H9 (cell line): ENCODE measurements around the gene NOXRED1. TPM values are rescaled to one million over a fixed set of nuclear protein-coding genes. Genes with fewer than 3 reads are reported as not detected.

Experiments used
- DNase-seq: peaks from one replicate; pipeline ENCODE4 v3.0.0-alpha.2; 2017
- H2AFZ ChIP-seq: one replicate; pipeline ENCODE4 v1.6.1; 2013; ENCODE audit warnings: mild to moderate bottlenecking, low read length, control low read depth, moderate library complexity
- H2AK5ac ChIP-seq: 2 replicates; pipeline ENCODE4 v1.6.1; 2013; ENCODE audit warnings: low read length, control low read depth, mixed read lengths; ENCODE audit not compliant: insufficient read length
- H2BK120ac ChIP-seq: one replicate; pipeline ENCODE4 v1.6.1; 2013; ENCODE audit warnings: low read depth, mild to moderate bottlenecking, low read length, control low read depth, inconsistent platforms; ENCODE audit not compliant: poor library complexity, severe bottlenecking
- H2BK12ac ChIP-seq: 2 replicates; pipeline ENCODE4 v1.6.1; 2013; ENCODE audit warnings: low read length, control low read depth, mixed read lengths, low read depth; ENCODE audit not compliant: insufficient read length
- H2BK15ac ChIP-seq: 2 replicates; pipeline ENCODE4 v1.6.1; 2013; ENCODE audit warnings: low read depth, low read length, control low read depth
- H2BK20ac ChIP-seq: one replicate; pipeline ENCODE4 v1.6.1; 2013; ENCODE audit warnings: low read depth, mild to moderate bottlenecking, low read length, control low read depth, inconsistent platforms; ENCODE audit not compliant: poor library complexity, severe bottlenecking
- H2BK5ac ChIP-seq: 2 replicates; pipeline ENCODE4 v1.6.1; 2013; ENCODE audit warnings: low read length, control low read depth, mixed read lengths; ENCODE audit not compliant: insufficient read length
- H3K14ac ChIP-seq: 2 replicates; pipeline ENCODE4 v1.6.1; 2013; ENCODE audit warnings: low read length, control low read depth; ENCODE audit not compliant: insufficient read depth
- H3K18ac ChIP-seq: 2 replicates; pipeline ENCODE4 v1.6.1; 2013; ENCODE audit warnings: low read depth, mild to moderate bottlenecking, mixed read lengths, low read length, control low read depth; ENCODE audit not compliant: insufficient read length
- H3K23ac ChIP-seq: 2 replicates; pipeline ENCODE4 v1.6.1; 2013; ENCODE audit warnings: low read length, control low read depth, mixed read lengths, low read depth; ENCODE audit not compliant: insufficient read length
- H3K23me2 ChIP-seq: 2 replicates; pipeline ENCODE4 v1.6.1; 2013; ENCODE audit warnings: low read depth, mild to moderate bottlenecking, mixed read lengths, low read length, control low read depth; ENCODE audit not compliant: insufficient read length, poor library complexity, severe bottlenecking
- H3K27ac ChIP-seq: 2 replicates; pipeline ENCODE4 v1.5.1; 2013; ENCODE audit warnings: low read length, control low read depth, mixed read lengths, low read depth; ENCODE audit not compliant: insufficient read length
- H3K27me3 ChIP-seq: 2 replicates; pipeline ENCODE4 v1.6.1; 2013; ENCODE audit warnings: low read length, control low read depth, inconsistent platforms; ENCODE audit not compliant: insufficient read depth
- H3K4ac ChIP-seq: 2 replicates; pipeline ENCODE4 v1.6.1; 2013; ENCODE audit warnings: low read depth, mild to moderate bottlenecking, control low read depth, inconsistent platforms, low read length, moderate library complexity
- H3K4me1 ChIP-seq: 2 replicates; pipeline ENCODE4 v1.6.1; 2013; ENCODE audit warnings: low read length, control low read depth, inconsistent platforms; ENCODE audit not compliant: insufficient read depth
- H3K4me2 ChIP-seq: 2 replicates; pipeline ENCODE4 v1.6.1; 2013; ENCODE audit warnings: low read length, control low read depth, mixed read lengths; ENCODE audit not compliant: insufficient read length, insufficient read depth
- H3K56ac ChIP-seq: 2 replicates; pipeline ENCODE4 v1.6.1; 2013; ENCODE audit warnings: low read depth, mild to moderate bottlenecking, mixed read lengths, low read length, control low read depth; ENCODE audit not compliant: insufficient read length
- H3K79me1 ChIP-seq: 2 replicates; pipeline ENCODE4 v1.6.1; 2013; ENCODE audit warnings: low read depth, mild to moderate bottlenecking, moderate library complexity, low read length, control low read depth, inconsistent platforms; ENCODE audit not compliant: insufficient read depth, poor library complexity, severe bottlenecking
- H3K79me2 ChIP-seq: 2 replicates; pipeline ENCODE4 v1.6.1; 2013; ENCODE audit warnings: low read length, control low read depth, inconsistent platforms; ENCODE audit not compliant: insufficient read depth
- H3K9ac ChIP-seq: 2 replicates; pipeline ENCODE4 v1.6.1; 2013; ENCODE audit warnings: low read length, control low read depth, mixed read lengths; ENCODE audit not compliant: insufficient read length; ENCODE audit errors: extremely low read depth
- H3K9me3 ChIP-seq: one replicate; pipeline ENCODE4 v1.6.1; 2013; ENCODE audit warnings: low read depth, low read length, inconsistent platforms; ENCODE audit not compliant: control insufficient read depth
- H3T11ph ChIP-seq: one replicate; pipeline ENCODE4 v1.6.1; 2013; ENCODE audit warnings: mild to moderate bottlenecking, low read length, control low read depth, inconsistent platforms
- H4K20me1 ChIP-seq: one replicate; pipeline ENCODE4 v1.6.1; 2013; ENCODE audit not compliant: control insufficient read depth, insufficient read length, insufficient read depth
- H4K5ac ChIP-seq: 2 replicates; pipeline ENCODE4 v1.6.1; 2013; ENCODE audit warnings: low read depth, mild to moderate bottlenecking, mixed read lengths, low read length, control low read depth; ENCODE audit not compliant: insufficient read length
- H4K8ac ChIP-seq: replicated peaks from 2 replicates; pipeline ENCODE4 v1.6.1; 2013; ENCODE audit warnings: low read length, control low read depth, mixed read lengths, low read depth; ENCODE audit not compliant: insufficient read length
- H4K91ac ChIP-seq: 2 replicates; pipeline ENCODE4 v1.6.1; 2013; ENCODE audit warnings: low read depth, mild to moderate bottlenecking, moderate library complexity, mixed read lengths, low read length, control low read depth; ENCODE audit not compliant: insufficient read length
- H3K27ac Mint-ChIP-seq, 3 experiments: 2 replicates in 2 of 3; 3 replicates in 1 of 3; pipeline ENCODE4 v1.8.0; 2020 to 2021; ENCODE audit warnings: mixed read lengths in 3 of 3, mild to moderate bottlenecking in 1 of 3, moderate library complexity in 1 of 3
- H3K27me3 Mint-ChIP-seq: 2 replicates; pipeline ENCODE4 v1.8.0; 2021; ENCODE audit warnings: low read depth, mild to moderate bottlenecking, moderate library complexity, mixed read lengths
- H3K36me3 Mint-ChIP-seq, 3 experiments: 2 replicates in 2 of 3; 3 replicates in 1 of 3; pipeline ENCODE4 v1.8.0; 2020 to 2021; ENCODE audit warnings: low read depth in 3 of 3, mixed read lengths in 3 of 3; ENCODE audit not compliant: insufficient read depth in 1 of 3
- H3K4me1 Mint-ChIP-seq, 2 experiments: 2 replicates each; pipeline ENCODE4 v1.8.0; 2020; ENCODE audit warnings: mixed read lengths in 2 of 2
- H3K4me3 Mint-ChIP-seq, 2 experiments: 2 replicates in 1 of 2; 3 replicates in 1 of 2; pipeline ENCODE4 v1.8.0; 2020 to 2021; ENCODE audit warnings: mild to moderate bottlenecking in 2 of 2, mixed read lengths in 2 of 2, moderate library complexity in 1 of 2
- H3K9me3 Mint-ChIP-seq, 2 experiments: 2 replicates in 1 of 2; 3 replicates in 1 of 2; pipeline ENCODE4 v1.8.0; 2020; ENCODE audit warnings: mild to moderate bottlenecking in 2 of 2, mixed read lengths in 2 of 2, moderate library complexity in 1 of 2
- CTCF ChIP-seq: fragments of 200-600 bp; sonication (generic); conservative IDR thresholded peaks from 3 replicates; pipeline ENCODE4 v1.8.0; 2021; ENCODE audit warnings: antibody characterized with exemption, mild to moderate bottlenecking
- WGBS: extraction: QIAGEN DNeasy Blood & Tissue Kit; methylation state at CpG from one replicate; pipeline ENCODE4 v1.1.7; 2013; ENCODE audit warnings: missing lambda C conversion rate, low lambda C conversion rate, mixed read lengths; ENCODE audit not compliant: insufficient read length; ENCODE audit errors: extremely low coverage; 5-methylcytosine and 5-hydroxymethylcytosine counted together
- total RNA-seq: library from RNA; stranded (reverse); gene quantifications from 2 replicates; pipeline ENCODE4 v1.2.1, GENCODE V29; 2021

The NOXRED1 gene
- total RNA-seq, 1 experiment from 2014 or later = not detected

GRCh38 chr14:77455966-77456640 is 32.8 kb upstream of the NOXRED1 start:
- Histone ChIP-seq H3K79me2 (peaks cover 13% of the 10 kb centered on the region; the same call in 1 of the 2 replicates), H2BK12ac (no peak overlapping the region), H3K4ac (no peak overlapping the region), H3K9ac (no peak overlapping the region), H3K23ac (no peak overlapping the region), H3K27ac (no peak overlapping the region), H3K4me1 (no peaks in the 10 kb centered on the region; the same call in 1 of the 2 replicates), H4K8ac (no peak overlapping the region), H4K91ac (no peak overlapping the region), H4K5ac (no peak overlapping the region), H3K9me3 (no peaks in the 10 kb centered on the region), H3K4me2 (peak overlapping the region; percentile 89), H2BK120ac (no peak overlapping the region), H2BK15ac (no peak overlapping the region), H2BK20ac (no peak overlapping the region), H3K18ac (no peak overlapping the region), H3K79me1 (peaks cover 7% of the 10 kb centered on the region), H2AK5ac (no peak overlapping the region), H3K27me3 (no peaks in the 10 kb centered on the region; the same call in 1 of the 2 replicates), H3T11ph (no peak overlapping the region), H3K23me2 (peaks cover 4% of the 10 kb centered on the region), H2BK5ac (no peak overlapping the region), H4K20me1 (no peaks in the 10 kb centered on the region), H3K56ac (no peak overlapping the region), H3K14ac (no peak overlapping the region), H2AFZ (no peak overlapping the region)
- Mint-ChIP-seq H3K36me3 (peaks cover 14 to 38% (median 31%) of the 10 kb centered on the region in 3 experiments), H3K27me3 (no peaks in the 10 kb centered on the region), H3K4me3 (peak overlapping the region; percentile 100), H3K9me3 (no peaks in the 10 kb centered on the region), H3K27ac (no peak overlapping the region), H3K4me1 (peaks cover 20 to 22% of the 10 kb centered on the region in 2 experiments)
- no peak for TF ChIP-seq CTCF
- DNase-seq = no peak
- WGBS = no CpG with 5 or more reads among the region's 2 CpGs
